GM21576 (cell line): ENCODE results near the gene TSEN34.
A peak's percentile ranks its signal among the peaks of the same experiment; 100 is the strongest.

Experiments used
- ATAC-seq: cut with Tn5 transposase; IDR thresholded peaks from one replicate; pipeline ENCODE4 v1.9.1; 2021; ENCODE audit warnings: mild to moderate bottlenecking, moderate library complexity; ENCODE audit not compliant: unreplicated experiment

TSEN34 gene

DNA sequence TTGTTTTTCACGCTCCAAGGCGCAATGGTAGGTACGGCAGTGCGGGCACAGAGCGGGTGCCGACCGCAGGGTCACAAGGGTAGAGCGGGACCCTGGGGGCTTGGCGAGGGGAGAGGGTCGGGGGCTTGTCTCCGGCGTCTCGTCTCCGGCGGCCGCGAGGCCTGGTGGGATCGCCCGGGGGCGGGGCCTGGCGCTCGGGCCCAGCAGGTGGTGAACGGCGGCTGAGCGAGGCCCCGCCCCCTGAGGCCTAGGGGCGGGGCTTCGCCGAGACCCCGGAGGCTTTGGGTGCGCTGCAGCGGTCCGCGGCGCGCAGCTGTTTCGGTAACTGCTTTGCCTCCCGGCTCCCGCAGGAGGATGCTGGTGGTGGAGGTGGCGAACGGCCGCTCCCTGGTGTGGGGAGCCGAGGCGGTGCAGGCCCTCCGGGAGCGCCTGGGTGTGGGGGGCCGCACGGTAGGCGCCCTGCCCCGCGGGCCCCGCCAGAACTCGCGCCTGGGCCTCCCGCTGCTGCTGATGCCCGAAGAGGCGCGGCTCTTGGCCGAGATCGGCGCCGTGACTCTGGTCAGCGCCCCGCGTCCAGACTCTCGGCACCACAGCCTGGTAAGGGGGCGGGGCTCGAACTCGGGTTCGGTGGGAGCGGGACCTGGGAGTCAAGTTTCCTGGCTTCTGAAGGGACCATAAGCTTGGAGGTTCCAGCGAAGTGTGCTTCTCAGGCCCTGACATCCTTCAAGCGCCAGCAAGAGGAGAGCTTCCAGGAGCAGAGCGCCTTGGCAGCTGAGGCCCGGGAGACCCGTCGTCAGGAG, at the start of gene TSEN34:
TSS of gene TSEN34 (plus strand) at position 298 of the 800 bp plus-strand sequence. CDS start at position 355, 57 bp downstream.
- ATAC-seq: peak; percentile 19

- no peak for ATAC-seq
Measured at GRCh38 chr19:54141356-54141755, 49.8 kb upstream of the TSEN34 start.

DNA sequence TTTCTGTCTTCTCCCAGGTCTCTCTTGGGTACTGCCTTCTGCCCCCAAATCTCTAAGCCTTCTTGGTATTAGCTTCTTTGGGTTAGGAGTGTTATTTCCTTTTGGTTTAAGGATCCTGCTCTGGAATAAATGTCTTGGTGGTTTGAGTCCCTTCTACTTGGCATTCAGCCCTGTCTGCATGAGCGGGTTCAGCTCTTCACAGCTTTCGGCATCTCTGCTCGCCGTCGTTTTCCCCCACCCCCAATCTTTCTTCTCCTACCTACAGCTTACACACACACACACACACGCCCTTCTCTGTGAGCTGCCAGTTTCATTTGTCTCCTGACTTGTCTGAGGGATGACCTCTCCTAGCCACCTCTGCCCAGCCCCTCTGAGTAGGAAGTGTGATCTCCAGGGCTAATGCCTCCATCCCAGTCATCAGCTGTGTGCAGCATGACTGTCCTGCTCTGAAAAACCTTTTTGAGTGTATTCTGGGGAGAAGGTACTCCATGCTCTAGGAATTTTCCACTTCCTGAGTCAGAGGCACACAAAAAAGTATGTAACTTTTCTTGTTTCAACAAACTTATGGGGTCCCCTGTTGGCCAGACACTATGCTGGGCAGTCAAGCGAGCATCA, 48.8 kb upstream of the TSEN34 start:
- ATAC-seq: no peak

GRCh38 chr19:54145541-54146158, 45.5 kb upstream of the TSEN34 start:
- no peak for ATAC-seq

- ATAC-seq: no peak
Measured at GRCh38 chr19:54147676-54148075, 43.4 kb upstream of the TSEN34 start.

DNA sequence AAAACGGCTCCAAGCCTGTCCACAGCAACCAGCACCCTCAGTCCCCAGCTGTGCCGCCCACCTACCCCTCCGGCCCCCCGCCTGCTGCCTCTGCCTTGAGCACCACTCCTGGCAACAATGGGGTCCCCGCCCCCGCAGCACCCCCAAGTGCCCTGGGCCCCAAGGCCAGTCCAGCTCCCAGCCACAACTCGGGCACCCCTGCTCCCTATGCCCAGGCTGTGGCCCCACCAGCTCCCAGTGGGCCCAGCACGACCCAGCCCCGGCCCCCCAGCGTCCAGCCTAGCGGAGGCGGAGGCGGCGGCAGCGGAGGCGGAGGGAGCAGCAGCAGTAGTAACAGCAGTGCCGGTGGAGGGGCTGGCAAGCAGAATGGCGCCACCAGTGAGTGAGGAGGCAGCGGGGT, 43.0 kb upstream of the TSEN34 start:
- no peak for ATAC-seq

GRCh38 chr19:54149021-54149812, 41.9 kb upstream of the TSEN34 start:
- ATAC-seq: no peak

GRCh38 chr19:54151362-54152035, 39.6 kb upstream of the TSEN34 start:
- no peak for ATAC-seq

DNA sequence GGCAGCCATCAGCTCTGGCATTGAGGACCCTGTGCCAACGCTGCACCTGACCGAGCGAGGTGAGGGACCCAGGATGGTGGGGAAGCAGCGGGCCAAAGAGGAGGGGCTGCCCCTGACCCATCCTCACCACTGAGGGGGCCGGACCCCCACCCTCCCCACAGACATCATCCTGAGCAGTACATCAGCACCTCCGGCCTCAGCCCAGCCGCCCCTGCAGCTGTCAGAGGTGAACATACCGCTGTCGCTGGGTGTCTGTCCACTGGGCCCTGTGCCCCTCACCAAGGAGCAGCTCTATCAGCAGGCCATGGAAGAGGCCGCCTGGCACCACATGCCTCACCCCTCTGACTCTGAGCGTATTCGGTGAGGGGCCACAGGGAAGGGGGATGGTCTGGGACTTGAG, 38.8 kb upstream of the TSEN34 start:
- ATAC-seq: no peak

GRCh38 chr19:54152878-54153524, 38.1 kb upstream of the TSEN34 start:
- ATAC-seq: no peak

DNA sequence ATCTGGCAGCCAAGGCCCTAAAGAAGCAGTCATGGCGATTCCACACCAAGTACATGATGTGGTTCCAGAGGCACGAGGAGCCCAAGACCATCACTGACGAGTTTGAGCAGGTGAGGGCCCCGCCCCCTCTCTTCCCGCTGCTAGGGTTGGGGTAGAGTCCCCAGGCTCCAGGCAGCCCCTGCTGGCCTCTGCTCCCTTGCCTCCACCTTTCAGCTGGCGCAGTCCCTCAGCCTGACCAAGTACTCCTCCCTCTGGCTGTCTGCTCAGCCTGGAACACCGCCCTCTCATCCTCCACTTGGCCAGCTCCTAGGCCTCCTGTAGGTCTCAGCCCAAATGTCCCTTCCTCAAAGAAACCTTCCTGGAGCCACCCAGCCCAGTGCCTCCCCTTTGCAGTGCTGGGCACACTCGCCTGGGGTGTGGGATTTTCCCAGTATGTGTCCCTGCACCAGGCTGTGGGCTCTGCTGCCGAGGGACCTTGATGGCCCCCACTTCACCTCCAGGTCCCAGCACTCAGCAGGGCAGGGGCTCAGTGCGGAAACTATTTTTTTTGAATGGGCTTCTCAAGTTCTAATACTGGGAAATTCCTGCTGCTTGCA, 37.3 kb upstream of the TSEN34 start:
- no peak for ATAC-seq

GRCh38 chr19:54154603-54155345, 36.3 kb upstream of the TSEN34 start:
- no peak for ATAC-seq

- ATAC-seq: no peak
Measured at GRCh38 chr19:54155694-54156093, 35.4 kb upstream of the TSEN34 start.

- no peak for ATAC-seq
Measured at GRCh38 chr19:54156490-54156889, 34.6 kb upstream of the TSEN34 start.

GRCh38 chr19:54156953-54157352, 34.2 kb upstream of the TSEN34 start:
- ATAC-seq: no peak

DNA sequence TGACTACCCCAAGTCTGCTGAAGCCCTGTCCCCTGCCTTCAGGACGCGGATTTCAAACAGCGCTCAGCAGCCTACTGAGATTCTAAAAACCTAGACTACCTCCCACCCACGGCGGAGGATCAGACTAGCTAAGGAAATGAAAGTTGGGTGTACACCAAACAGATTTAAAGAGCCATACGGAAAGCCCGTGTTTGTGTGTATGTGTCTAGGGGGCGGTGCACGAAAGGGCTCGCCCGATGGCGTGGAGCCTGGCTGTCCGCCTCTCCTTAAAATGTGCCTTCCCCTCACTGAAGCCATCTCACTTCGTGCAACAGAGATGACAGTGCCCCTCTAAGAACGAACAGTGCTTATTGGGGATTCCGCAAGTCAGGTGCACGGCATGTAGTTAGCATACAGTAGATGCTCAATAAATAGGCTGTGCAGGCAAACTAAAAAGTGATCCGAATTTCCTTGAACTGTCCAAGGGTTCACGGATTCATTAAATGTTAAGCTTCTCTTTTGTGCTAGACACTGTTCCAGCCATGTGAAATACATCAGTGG, 32.2 kb upstream of the TSEN34 start:
- no peak for ATAC-seq

- peak; percentile 86 for ATAC-seq
Measured at GRCh38 chr19:54159352-54160181, 31.5 kb upstream of the TSEN34 start, which contains the start of gene LENG1. TSS of gene LENG1 (minus strand) at chr19:54159721. CDS start at chr19:54159695, 26 bp downstream.
